H1 (cell line): Measurements from ENCODE around the gene ABCF3. TPM values are rescaled to one million over a fixed set of nuclear protein-coding genes. Genes with fewer than 3 reads are reported as not detected.

ENCODE experiments used
- CTCF ChIA-PET: fragments of 300-600 bp; sonication (Branson Sonifier 250); formaldehyde crosslinking; loops from one replicate; lab custom pipeline; 2021; ENCODE audit not compliant: partially characterized antibody; lab: Charles Lee
- POLR2A ChIA-PET: fragments of 300-600 bp; sonication (Branson Sonifier 250); formaldehyde crosslinking; loops from one replicate; lab custom pipeline; 2021; ENCODE audit warnings: inconsistent platforms; ENCODE audit not compliant: partially characterized antibody; lab: Charles Lee
- DNase-seq, 2 experiments: peaks; one replicate each; pipeline versions ENCODE4 v3.0.0 to v3.0.0-alpha.2; 2010 to 2022; ENCODE audit warnings: low spot score in 2 of 2, low read depth in 1 of 2, mixed read lengths in 1 of 2
- FAIRE-seq: peaks from 2 replicates; lab custom pipeline; 2011; peaks lifted over from hg19 to GRCh38; lab: Jason Lieb, UNC
- H2AFZ ChIP-seq: 2 replicates; pipeline ENCODE4 v1.8.1; 2012; ENCODE audit warnings: low read length, inconsistent platforms
- H2AK5ac ChIP-seq: 2 replicates; pipeline ENCODE4 v1.6.1; 2013; ENCODE audit warnings: low read depth, low read length
- H2BK120ac ChIP-seq: replicated peaks from 2 replicates; pipeline ENCODE3; 2013; ENCODE audit warnings: low read depth, low read length, inconsistent platforms
- H2BK12ac ChIP-seq: 2 replicates; pipeline ENCODE4 v1.6.1; 2013; ENCODE audit warnings: low read depth, low read length
- H2BK15ac ChIP-seq: 2 replicates; pipeline ENCODE4 v1.6.1; 2013; ENCODE audit warnings: low read length
- H2BK20ac ChIP-seq: 2 replicates; pipeline ENCODE4 v1.6.1; 2013; ENCODE audit warnings: low read length
- H2BK5ac ChIP-seq: 2 replicates; pipeline ENCODE4 v1.6.1; 2013; ENCODE audit warnings: low read depth, low read length
- H3K14ac ChIP-seq: 2 replicates; pipeline ENCODE4 v1.6.1; 2013; ENCODE audit warnings: inconsistent platforms; ENCODE audit not compliant: insufficient read length
- H3K18ac ChIP-seq: 2 replicates; pipeline ENCODE4 v1.6.1; 2013; ENCODE audit warnings: low read length; ENCODE audit errors: extremely low read depth
- H3K23ac ChIP-seq: 2 replicates; pipeline ENCODE4 v1.6.1; 2013; ENCODE audit warnings: inconsistent platforms; ENCODE audit not compliant: insufficient read length
- H3K23me2 ChIP-seq: 2 replicates; pipeline ENCODE4 v1.6.1; 2013; ENCODE audit warnings: low read depth, low read length
- H3K27ac ChIP-seq: 2 replicates; pipeline ENCODE4 v1.6.1; 2011; ENCODE audit warnings: low read depth, low read length, inconsistent platforms
- H3K27me3 ChIP-seq, 4 experiments: replicated peaks in 1 of 4; 1 replicate in 1 of 4; 2 replicates in 3 of 4; pipeline versions ENCODE4 v1.6.1 to v1.8.1; 2011 to 2013; ENCODE audit warnings: low read length in 3 of 4, mild to moderate bottlenecking in 3 of 4, inconsistent platforms in 2 of 4, mixed read lengths in 2 of 4, moderate library complexity in 1 of 4; ENCODE audit not compliant: control insufficient read depth in 3 of 4, insufficient read depth in 3 of 4; ENCODE audit errors: extremely low read depth in 1 of 4
- H3K36me3 ChIP-seq, 4 experiments: 2 replicates each; pipeline versions ENCODE4 v1.6.1 to v1.8.1; 2011 to 2013; ENCODE audit warnings: mild to moderate bottlenecking in 4 of 4, low read length in 3 of 4, moderate library complexity in 2 of 4, control low read depth in 1 of 4, inconsistent platforms in 1 of 4; ENCODE audit not compliant: insufficient read depth in 4 of 4, control insufficient read depth in 2 of 4
- H3K4ac ChIP-seq: replicated peaks from 2 replicates; pipeline ENCODE3; 2013; ENCODE audit warnings: low read length, low read depth, mixed read lengths, inconsistent platforms; ENCODE audit not compliant: insufficient read length
- H3K4me1 ChIP-seq, 4 experiments: replicated peaks in 1 of 4; 1 replicate in 1 of 4; 2 replicates in 3 of 4; pipeline versions ENCODE4 v1.6.1 to v1.8.1; 2011 to 2013; ENCODE audit warnings: low read length in 3 of 4, inconsistent platforms in 2 of 4, mixed read lengths in 1 of 4; ENCODE audit not compliant: insufficient read depth in 4 of 4, control insufficient read depth in 3 of 4
- H3K4me2 ChIP-seq, 2 experiments: 2 replicates each; pipeline versions ENCODE4 v1.6.1 to v1.8.1; 2011 to 2013; ENCODE audit warnings: low read depth in 2 of 2, low read length in 2 of 2, control low read depth in 1 of 2, inconsistent platforms in 1 of 2, mild to moderate bottlenecking in 1 of 2; ENCODE audit not compliant: insufficient read depth in 1 of 2
- H3K4me3 ChIP-seq, 4 experiments: fragments of 200-600, 300-600 bp in 1 of 4; sonication (generic), shearing (Covaris generic), sonication (Bioruptor Twin) in 1 of 4; 2 replicates each; pipeline versions ENCODE4 v1.5.1 to v1.8.1; 2011 to 2016; ENCODE audit warnings: low read length in 4 of 4, low read depth in 3 of 4, control low read depth in 2 of 4, inconsistent platforms in 2 of 4, mild to moderate bottlenecking in 2 of 4, mixed read lengths in 1 of 4, moderate library complexity in 1 of 4; ENCODE audit not compliant: insufficient read depth in 2 of 4; ENCODE audit errors: extremely low read depth in 1 of 4
- H3K56ac ChIP-seq: replicated peaks from 2 replicates; pipeline ENCODE3; 2013; ENCODE audit warnings: low read depth, mild to moderate bottlenecking, mixed read lengths, low read length, inconsistent platforms; ENCODE audit not compliant: insufficient read length
- H3K79me1 ChIP-seq: 2 replicates; pipeline ENCODE4 v1.6.1; 2013; ENCODE audit warnings: low read depth, low read length, control low read depth
- H3K79me2 ChIP-seq, 2 experiments: 2 replicates each; pipeline versions ENCODE4 v1.6.1 to v1.8.1; 2012 to 2013; ENCODE audit warnings: low read length in 2 of 2, mild to moderate bottlenecking in 2 of 2, inconsistent platforms in 1 of 2; ENCODE audit not compliant: insufficient read depth in 2 of 2, control insufficient read depth in 1 of 2
- H3K9ac ChIP-seq, 4 experiments: replicated peaks in 1 of 4; 1 replicate in 1 of 4; 2 replicates in 3 of 4; pipeline versions ENCODE4 v1.6.1 to v1.8.1; 2011 to 2013; ENCODE audit warnings: low read depth in 3 of 4, low read length in 3 of 4, control low read depth in 2 of 4, mild to moderate bottlenecking in 2 of 4, moderate library complexity in 2 of 4, inconsistent platforms in 1 of 4; ENCODE audit errors: extremely low read depth in 1 of 4
- H3K9me3 ChIP-seq, 2 experiments: 2 replicates each; pipeline versions ENCODE4 v1.6.1 to v1.8.1; 2012 to 2013; ENCODE audit warnings: mild to moderate bottlenecking in 2 of 2, moderate library complexity in 2 of 2, control low read depth in 1 of 2, inconsistent platforms in 1 of 2, low read depth in 1 of 2, low read length in 1 of 2, mixed read lengths in 1 of 2; ENCODE audit not compliant: insufficient read depth in 2 of 2
- H4K20me1 ChIP-seq, 2 experiments: replicated peaks in 1 of 2; 2 replicates each; pipeline versions ENCODE3 to v1.8.1; 2011 to 2013; ENCODE audit warnings: inconsistent platforms in 2 of 2, low read length in 2 of 2, mild to moderate bottlenecking in 1 of 2; ENCODE audit not compliant: insufficient read depth in 2 of 2, control insufficient read depth in 1 of 2
- H4K5ac ChIP-seq: 2 replicates; pipeline ENCODE4 v1.6.1; 2013; ENCODE audit warnings: low read length, low read depth, mixed read lengths, inconsistent platforms; ENCODE audit not compliant: insufficient read length
- H4K8ac ChIP-seq: 2 replicates; pipeline ENCODE4 v1.8.0; 2013; ENCODE audit warnings: mild to moderate bottlenecking, moderate library complexity, low read length, inconsistent platforms; ENCODE audit not compliant: insufficient read depth; ENCODE audit errors: extremely low read depth
- H4K91ac ChIP-seq: replicated peaks from 2 replicates; pipeline ENCODE3; 2013; ENCODE audit warnings: low read length, mixed read lengths, inconsistent platforms; ENCODE audit not compliant: insufficient read length
- ATF2 ChIP-seq: IDR thresholded peaks from 2 replicates; pipeline ENCODE4 v1.6.1; 2012; ENCODE audit warnings: low read length, inconsistent platforms
- CEBPB ChIP-seq: IDR thresholded peaks from 2 replicates; pipeline ENCODE4 v1.6.1; 2012; ENCODE audit warnings: low read depth, low read length
- CHD1 ChIP-seq: IDR thresholded peaks from 2 replicates; pipeline ENCODE4 v1.6.1; 2012; ENCODE audit warnings: low read depth, low read length, improper control_type of control experiment
- EGR1 ChIP-seq: IDR thresholded peaks from 2 replicates; pipeline ENCODE4 v1.6.1; 2011; ENCODE audit warnings: low read depth, low read length, borderline replicate concordance
- JUN ChIP-seq: IDR thresholded peaks from 2 replicates; pipeline ENCODE4 v1.6.1; 2011; ENCODE audit warnings: low read depth, mild to moderate bottlenecking, improper control_type of control experiment, low read length
- JUND ChIP-seq: IDR thresholded peaks from 2 replicates; pipeline ENCODE4 v1.6.1; 2011; ENCODE audit warnings: mild to moderate bottlenecking, improper control_type of control experiment, low read length
- PHF8 ChIP-seq: fragments of 200-600 bp; sonication (generic); conservative IDR thresholded peaks from 2 replicates; pipeline ENCODE4 v1.7.1; 2012; ENCODE audit warnings: low read depth, mild to moderate bottlenecking, inconsistent platforms, low read length, moderate library complexity
- RNF2 ChIP-seq: fragments of 200-900, 300-1000 bp; sonication (generic); IDR thresholded peaks from 2 replicates; pipeline ENCODE4 v1.7.1; 2016; ENCODE audit warnings: borderline replicate concordance, low read depth, mild to moderate bottlenecking, antibody characterized with exemption, low read length; ENCODE audit not compliant: poor library complexity, severe bottlenecking; ENCODE audit errors: missing control alignments
- SP4 ChIP-seq: IDR thresholded peaks from 2 replicates; pipeline ENCODE4 v1.6.1; 2012; ENCODE audit warnings: low read length, inconsistent platforms
- TBP ChIP-seq: IDR thresholded peaks from 2 replicates; pipeline ENCODE4 v1.6.1; 2011; ENCODE audit warnings: low read depth, low read length, improper control_type of control experiment
- WGBS, 2 experiments: shearing (Covaris generic) in 1 of 2; methylation state at CpG; one replicate each; pipeline versions ENCODE4 v1.1.6 to v1.1.7; 2013 to 2015; ENCODE audit warnings: low lambda C conversion rate in 2 of 2, mixed read lengths in 2 of 2, inconsistent platforms in 1 of 2, low coverage in 1 of 2, missing lambda C conversion rate in 1 of 2; ENCODE audit not compliant: insufficient replicate concordance in 2 of 2, insufficient coverage in 1 of 2, insufficient read length in 1 of 2; ENCODE audit errors: extremely low coverage in 1 of 2, missing lambda C conversion rate in 1 of 2; 5-methylcytosine and 5-hydroxymethylcytosine counted together
- polyA plus RNA-seq, 7 experiments: library from polyadenylated mRNA; depleted of rRNA in 3 of 7; stranded (reverse) in 5 of 7; unstranded in 2 of 7; fragments of >200 nt in 5 of 7; fragments of 200-250 nt in 2 of 7; gene quantifications; 1 replicate in 5 of 7; 2 replicates in 1 of 7; 4 replicates in 1 of 7; pipeline versions ENCODE4 v1.2.1 to v1.2.3, GENCODE V29; 2011 to 2013; ENCODE audit warnings: missing spikeins in 2 of 7, mixed read lengths in 2 of 7
- total RNA-seq: library from RNA; stranded (reverse); fragmentation: NEBNext Ultra II Directional; extraction: Animal tissue kit (Norgen Biotek cat#: 25700); gene quantifications from 2 replicates; pipeline ENCODE4 v1.2.1, GENCODE V29; 2021

The ABCF3 gene
- total and polyA plus RNA-seq, 2 of the 8 experiments (the other 6 are each of a cell fraction or from before 2014, with no cell fraction given), result 51.6 to 57.8 TPM

GRCh38 chr3:184239221-184239620 lies 53.2 kb downstream of the ABCF3 start:
- H2BK5ac ChIP-seq, result no peak overlapping the region
- no peak overlapping the region for H2BK12ac ChIP-seq
- H3K36me3 ChIP-seq, result peaks cover 5 to 19% (median 11%) of the 10 kb centered on the region in 4 experiments; a peak in 6 of 8 replicates
- no peak overlapping the region for H3K9ac ChIP-seq
- H3K79me1 ChIP-seq, result no peaks in the 10 kb centered on the region
- no peak overlapping the region for H2BK20ac ChIP-seq
- H4K20me1 ChIP-seq, result peaks cover 8 to 16% of the 10 kb centered on the region in 2 experiments
- H3K4me3 ChIP-seq, result no peak overlapping the region
- H3K27ac ChIP-seq, result no peak overlapping the region
- POLR2A ChIA-PET, result interaction anchor here (0.9 to 3.4 kb wide), 5 partner anchors 7 to 23 kb away, joined by 3 to 13 read pairs (median 10); partner anchors contain the start of genes CAMK2N2, EEF1AKMT4 and VWA5B2
- no peak overlapping the region for H2AFZ ChIP-seq
- no peak overlapping the region for H3K18ac ChIP-seq
- no peaks in the 10 kb centered on the region for H3K79me2 ChIP-seq
- H3K27me3 ChIP-seq, result no peaks in the 10 kb centered on the region; a peak in 2 of 7 replicates
- H2AK5ac ChIP-seq, result no peak overlapping the region
- H3K4me2 ChIP-seq, result no peak overlapping the region
- H3K4me1 ChIP-seq, result peaks cover 0 to 5% (median 1%) of the 10 kb centered on the region in 4 experiments; a peak in 4 of 7 replicates
- no peak overlapping the region for H4K5ac ChIP-seq
- H3K14ac ChIP-seq, result no peak overlapping the region
- H2BK120ac ChIP-seq, result no peak overlapping the region
- 92% methylated on average over 8 of the region's 8 CpGs; no CpG with 5 or more reads in 1 of the 2 experiments for WGBS, 2 experiments
- H3K4ac ChIP-seq, result no peak overlapping the region
- CTCF ChIA-PET, result interaction anchor here (1.3 to 8.9 kb wide), 7 partner anchors 11 to 94 kb away, joined by 7 to 183 read pairs (median 13); partner anchors contain the start of genes EEF1AKMT4 and VWA5B2
- no peak overlapping the region for H3K23ac ChIP-seq
- no peaks in the 10 kb centered on the region; the same call in 1 of the 2 replicates for H3K23me2 ChIP-seq
- H2BK15ac ChIP-seq, result no peak overlapping the region
- H3K9me3 ChIP-seq, result no peaks in the 10 kb centered on the region
- no peak for FAIRE-seq
- no peak for DNase-seq
- H4K8ac ChIP-seq, result no peak overlapping the region
- no peak overlapping the region for H4K91ac ChIP-seq
- no peak overlapping the region for H3K56ac ChIP-seq
- TF ChIP-seq RNF2 (no peak), SP4 (no peak), CHD1 (no peak), JUND (no peak), TBP (no peak), JUN (no peak), CEBPB (no peak), PHF8 (no peak), ATF2 (no peak), EGR1 (no peak)
